Vagina (tissue), 2 donors: Measurements from ENCODE around the gene URB1.

Source experiments
- POLR2AphosphoS5 ChIP-seq, 2 donors: sonication (generic); formaldehyde crosslinking; IDR thresholded peaks; one replicate each; pipeline ENCODE4 v1.9.0; 2017; ENCODE audit warnings: antibody characterized with exemption in 2 of 2, mild to moderate bottlenecking in 2 of 2, low read depth in 1 of 2; ENCODE audit not compliant: insufficient read depth in 1 of 2
- TF ChIP-seq, protein P1 (sequence below), 3 experiments: fragments of 450-650 bp in 2 of 3; fragments of 200-600 bp in 1 of 3; sonication (generic) in 1 of 3; IDR thresholded peaks; one replicate each; pipeline ENCODE4 v1.5.1; 2017 to 2019; ENCODE audit warnings: antibody characterized with exemption in 3 of 3, mild to moderate bottlenecking in 2 of 3, moderate library complexity in 2 of 3

GRCh38 chr21:32415451-32416398, 22.9 kb upstream of the URB1 start:
- no peak for TF ChIP-seq POLR2AphosphoS5 (IDR thresholded peaks at IDR 0.05; ENCODE audit: insufficient read depth in 1 of 2, low read depth in 1 of 2)
- TF ChIP-seq, protein P1, sequence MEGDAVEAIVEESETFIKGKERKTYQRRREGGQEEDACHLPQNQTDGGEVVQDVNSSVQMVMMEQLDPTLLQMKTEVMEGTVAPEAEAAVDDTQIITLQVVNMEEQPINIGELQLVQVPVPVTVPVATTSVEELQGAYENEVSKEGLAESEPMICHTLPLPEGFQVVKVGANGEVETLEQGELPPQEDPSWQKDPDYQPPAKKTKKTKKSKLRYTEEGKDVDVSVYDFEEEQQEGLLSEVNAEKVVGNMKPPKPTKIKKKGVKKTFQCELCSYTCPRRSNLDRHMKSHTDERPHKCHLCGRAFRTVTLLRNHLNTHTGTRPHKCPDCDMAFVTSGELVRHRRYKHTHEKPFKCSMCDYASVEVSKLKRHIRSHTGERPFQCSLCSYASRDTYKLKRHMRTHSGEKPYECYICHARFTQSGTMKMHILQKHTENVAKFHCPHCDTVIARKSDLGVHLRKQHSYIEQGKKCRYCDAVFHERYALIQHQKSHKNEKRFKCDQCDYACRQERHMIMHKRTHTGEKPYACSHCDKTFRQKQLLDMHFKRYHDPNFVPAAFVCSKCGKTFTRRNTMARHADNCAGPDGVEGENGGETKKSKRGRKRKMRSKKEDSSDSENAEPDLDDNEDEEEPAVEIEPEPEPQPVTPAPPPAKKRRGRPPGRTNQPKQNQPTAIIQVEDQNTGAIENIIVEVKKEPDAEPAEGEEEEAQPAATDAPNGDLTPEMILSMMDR (IDR thresholded peaks at IDR 0.05), result no peak
